IMR-90 (cell line): ENCODE measurements around the gene GJA10. TPM values are rescaled to one million over a fixed set of nuclear protein-coding genes. Genes with fewer than 3 reads are reported as not detected.

Experiments
- ATAC-seq: fragments of 200-7000 bp; cut with Tn5 transposase; 2 replicates; pipeline ENCODE4 v1.9.1; 2020; ENCODE audit warnings: low read depth, mild to moderate bottlenecking, moderate library complexity
- BruUV-seq: library from RNA; stranded (reverse); fragments of 400-500 nt; replicated peaks from 2 replicates; lab custom pipeline; 2021; lab: Mats Ljungman, UMichigan
- CTCF ChIA-PET: fragments of 300-600 bp; formaldehyde crosslinking; extraction: SDS; loops from one replicate; lab custom pipeline; 2021; ENCODE audit warnings: antibody characterized with exemption; lab: Yijun Ruan, JAX
- POLR2A ChIA-PET: fragments of 300-600 bp; sonication (Branson Sonifier 250); formaldehyde crosslinking; loops from one replicate; lab custom pipeline; 2022; ENCODE audit warnings: antibody characterized with exemption; ENCODE audit not compliant: unreplicated experiment; lab: Charles Lee
- DNase-seq: peaks from one replicate; pipeline ENCODE4 v3.0.0; 2013
- H2AFZ ChIP-seq: replicated peaks from 2 replicates; pipeline ENCODE3; 2013; ENCODE audit warnings: low read length, mild to moderate bottlenecking; ENCODE audit not compliant: poor library complexity
- H2AK5ac ChIP-seq: 2 replicates; pipeline ENCODE4 v1.6.1; 2013; ENCODE audit warnings: low read depth, low read length, inconsistent platforms
- H2AK9ac ChIP-seq: replicated peaks from 2 replicates; pipeline ENCODE3; 2013; ENCODE audit warnings: mild to moderate bottlenecking, low read depth, low read length, moderate library complexity; ENCODE audit not compliant: poor library complexity
- H2BK120ac ChIP-seq: 2 replicates; pipeline ENCODE4 v1.6.1; 2013; ENCODE audit warnings: low read depth, low read length, inconsistent platforms
- H2BK15ac ChIP-seq: 3 replicates; pipeline ENCODE4 v1.6.1; 2013; ENCODE audit warnings: low read depth, low read length, inconsistent platforms
- H2BK20ac ChIP-seq: 2 replicates; pipeline ENCODE4 v1.6.1; 2013; ENCODE audit warnings: low read depth, mild to moderate bottlenecking, inconsistent platforms, low read length, moderate library complexity
- H2BK5ac ChIP-seq: 2 replicates; pipeline ENCODE4 v1.6.1; 2013; ENCODE audit warnings: mild to moderate bottlenecking, low read depth, low read length, inconsistent platforms; ENCODE audit not compliant: poor library complexity, severe bottlenecking
- H3K14ac ChIP-seq: replicated peaks from 2 replicates; pipeline ENCODE4 v1.6.1; 2013; ENCODE audit warnings: low read depth, low read length, inconsistent platforms
- H3K18ac ChIP-seq: 2 replicates; pipeline ENCODE4 v1.6.1; 2013; ENCODE audit warnings: low read depth, low read length, control low read depth
- H3K23ac ChIP-seq: 2 replicates; pipeline ENCODE4 v1.6.1; 2013; ENCODE audit warnings: low read depth, low read length, inconsistent platforms
- H3K27ac ChIP-seq: 2 replicates; pipeline ENCODE4 v1.5.1; 2013; ENCODE audit warnings: mild to moderate bottlenecking, control low read depth, low read length; ENCODE audit not compliant: insufficient read depth
- H3K27me3 ChIP-seq: 2 replicates; pipeline ENCODE4 v1.6.1; 2013; ENCODE audit warnings: low read length; ENCODE audit not compliant: control insufficient read depth, insufficient read depth
- H3K36me3 ChIP-seq: 2 replicates; pipeline ENCODE4 v1.6.1; 2013; ENCODE audit warnings: low read length, mixed read lengths; ENCODE audit not compliant: control insufficient read depth, insufficient read depth
- H3K4ac ChIP-seq: 2 replicates; pipeline ENCODE4 v1.6.1; 2013; ENCODE audit warnings: low read depth, low read length, inconsistent platforms
- H3K4me1 ChIP-seq: 2 replicates; pipeline ENCODE4 v1.6.1; 2013; ENCODE audit warnings: low read length, mixed read lengths; ENCODE audit not compliant: control insufficient read depth, insufficient read depth
- H3K4me2 ChIP-seq: 2 replicates; pipeline ENCODE4 v1.6.1; 2013; ENCODE audit warnings: low read depth, mild to moderate bottlenecking, control low read depth, low read length, moderate library complexity
- H3K4me3 ChIP-seq: 2 replicates; pipeline ENCODE4 v1.5.1; 2013; ENCODE audit warnings: low read depth, mild to moderate bottlenecking, control low read depth, low read length, moderate library complexity; ENCODE audit not compliant: insufficient read depth
- H3K56ac ChIP-seq: 2 replicates; pipeline ENCODE4 v1.6.1; 2013; ENCODE audit warnings: low read length, inconsistent platforms; ENCODE audit not compliant: insufficient read depth; ENCODE audit errors: extremely low read depth
- H3K79me1 ChIP-seq, 2 experiments: 2 replicates each; pipeline ENCODE4 v1.6.1; 2013; ENCODE audit warnings: low read length in 2 of 2, inconsistent platforms in 1 of 2, low read depth in 1 of 2
- H3K9ac ChIP-seq: 2 replicates; pipeline ENCODE4 v1.6.1; 2013; ENCODE audit warnings: low read depth, low read length, control low read depth
- H3K9me1 ChIP-seq: 2 replicates; pipeline ENCODE4 v1.6.1; 2013; ENCODE audit warnings: low read length, inconsistent platforms; ENCODE audit not compliant: insufficient read depth
- H3K9me3 ChIP-seq: 2 replicates; pipeline ENCODE4 v1.6.1; 2013; ENCODE audit warnings: low read length; ENCODE audit not compliant: control insufficient read depth, insufficient read depth
- H4K20me1 ChIP-seq: 2 replicates; pipeline ENCODE4 v1.6.1; 2013; ENCODE audit warnings: low read length, inconsistent platforms; ENCODE audit not compliant: insufficient read depth
- H4K5ac ChIP-seq: 2 replicates; pipeline ENCODE4 v1.6.1; 2013; ENCODE audit warnings: mild to moderate bottlenecking, low read depth, low read length, control low read depth
- H4K8ac ChIP-seq, 2 experiments: 2 replicates each; pipeline ENCODE4 v1.6.1; 2013; ENCODE audit warnings: low read depth in 2 of 2, low read length in 2 of 2, control low read depth in 1 of 2, inconsistent platforms in 1 of 2
- H4K91ac ChIP-seq: 2 replicates; pipeline ENCODE4 v1.6.1; 2013; ENCODE audit warnings: low read depth, low read length, inconsistent platforms; ENCODE audit not compliant: insufficient read depth
- CEBPB ChIP-seq: IDR thresholded peaks from 2 replicates; pipeline ENCODE4 v1.6.1; 2012; ENCODE audit warnings: low read depth, low read length, improper control_type of control experiment
- CHD1 ChIP-seq: IDR thresholded peaks from 2 replicates; pipeline ENCODE4 v1.6.1; 2012; ENCODE audit warnings: low read depth, low read length, improper control_type of control experiment
- FOS ChIP-seq: fragments of 150-350 bp; IDR thresholded peaks from 2 replicates; pipeline ENCODE4 v1.6.1; 2016; ENCODE audit warnings: low read depth, low read length
- MAFK ChIP-seq: IDR thresholded peaks from 2 replicates; pipeline ENCODE4 v1.6.1; 2012; ENCODE audit warnings: low read depth, low read length, improper control_type of control experiment
- MAZ ChIP-seq: IDR thresholded peaks from 2 replicates; pipeline ENCODE4 v1.6.1; 2012; ENCODE audit warnings: low read depth, mild to moderate bottlenecking, low read length, improper control_type of control experiment, moderate library complexity, borderline replicate concordance
- NFE2L2 ChIP-seq: fragments of 150-350 bp; IDR thresholded peaks from 2 replicates; pipeline ENCODE4 v1.6.1; 2016; ENCODE audit warnings: low read depth, mild to moderate bottlenecking, low read length
- RCOR1 ChIP-seq: IDR thresholded peaks from 2 replicates; pipeline ENCODE4 v1.6.1; 2012; ENCODE audit warnings: mild to moderate bottlenecking, low read length, improper control_type of control experiment; ENCODE audit not compliant: insufficient replicate concordance
- RFX5 ChIP-seq: IDR thresholded peaks from 2 replicates; pipeline ENCODE4 v1.8.0; 2012; ENCODE audit warnings: low read depth, mild to moderate bottlenecking, low read length, moderate library complexity
- SMC3 ChIP-seq: fragments of 150-350 bp; IDR thresholded peaks from 2 replicates; pipeline ENCODE4 v1.6.1; 2016; ENCODE audit warnings: low read depth, mild to moderate bottlenecking, antibody characterized with exemption, low read length, moderate library complexity
- WGBS, 2 experiments: methylation state at CpG; one replicate each; pipeline versions ENCODE4 v1.1.5 to v1.1.7; 2013; ENCODE audit warnings: missing lambda C conversion rate in 2 of 2; ENCODE audit not compliant: insufficient read length in 1 of 2; ENCODE audit errors: extremely low coverage in 2 of 2; 5-methylcytosine and 5-hydroxymethylcytosine counted together
- dilution Hi-C: fragments of 300-500 bp; cut with HindIII; formaldehyde crosslinking; loops from one replicate; pipeline ENCODE4 v1.14.3; 2018; ENCODE audit warnings: low sequenced_read_pairs; ENCODE audit not compliant: unreplicated experiment
- in situ Hi-C: fragments of 300-500 bp; cut with MboI; formaldehyde crosslinking; loops from 3 replicates; pipeline ENCODE4 v1.14.3; 2019; ENCODE audit warnings: low sequenced_read_pairs, inconsistent platforms, mixed read lengths
- intact Hi-C: fragments of 100-400 bp; cut with micrococcal nuclease; formaldehyde crosslinking; loops from 2 replicates; pipeline ENCODE4 v1.10.0; 2022
- polyA plus RNA-seq, 3 experiments: library from polyadenylated mRNA; depleted of rRNA; stranded (reverse); fragments of >200 nt; gene quantifications; 2 replicates each; pipeline ENCODE4 v1.2.3, GENCODE V29; 2012; ENCODE audit warnings: low replicate concordance in 1 of 3
- total RNA-seq: library from RNA; depleted of rRNA; stranded (reverse); fragments of >200 nt; gene quantifications from 2 replicates; pipeline ENCODE4 v1.2.3, GENCODE V29; 2012
- TF ChIP-seq, protein P1 (sequence below): fragments of 150-350 bp; IDR thresholded peaks from 2 replicates; pipeline ENCODE4 v1.6.1; 2017; ENCODE audit warnings: mild to moderate bottlenecking, antibody characterized with exemption, low read length, low read depth
- TF ChIP-seq, protein P2 (sequence below): conservative IDR thresholded peaks from 2 replicates; pipeline ENCODE4 v1.5.1; 2012; ENCODE audit warnings: mild to moderate bottlenecking, low read depth, low read length, improper control_type of control experiment

Gene GJA10
- total and polyA plus RNA-seq, 2 of the 4 experiments (the other 2 are of a cell fraction): not detected

DNA sequence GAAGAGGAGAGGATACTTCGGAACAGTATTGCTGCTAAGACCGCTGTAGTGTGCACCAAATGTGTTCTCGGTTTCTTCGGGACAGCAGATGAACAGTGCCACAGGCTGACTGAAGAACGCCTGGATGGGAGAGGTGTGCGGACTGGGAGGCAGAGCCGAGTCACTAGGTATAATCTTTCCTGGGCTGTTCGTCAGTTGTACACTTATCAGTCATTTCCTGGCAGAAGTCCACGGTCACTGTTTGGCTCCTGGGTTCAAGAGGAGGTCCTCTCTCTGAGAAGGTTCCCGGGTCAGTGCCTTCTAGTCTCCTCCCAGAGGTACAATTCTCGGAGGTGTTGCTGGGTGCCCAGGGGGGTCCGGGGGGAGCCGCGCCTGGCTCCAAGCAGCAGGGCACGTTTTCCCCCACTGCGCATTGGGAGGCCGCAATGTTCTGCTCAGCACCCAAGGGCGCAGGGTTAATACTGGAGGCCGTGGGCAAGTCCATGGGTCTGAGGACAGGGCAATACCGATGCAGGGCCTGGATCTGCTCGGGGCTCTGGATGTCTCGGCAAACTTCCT, 38.1 kb downstream of the GJA10 start:
- WGBS, 2 experiments: 92% methylated on average over 12 of the region's 22 CpGs; no CpG with 5 or more reads in 1 of the 2 experiments
- DNase-seq (no peak), ATAC-seq (no peak)
- H3K27ac ChIP-seq: no peak overlapping the region
- ChIA-PET POLR2A (no interaction called here), CTCF (no interaction called here)
- intact Hi-C loops: no loop called here
- no peak overlapping the region for H3K56ac ChIP-seq
- H2BK20ac ChIP-seq: no peak overlapping the region
- H4K91ac ChIP-seq: no peak overlapping the region
- H3K9me1 ChIP-seq: no peaks in the 10 kb centered on the region
- H2BK15ac ChIP-seq: no peak overlapping the region
- no peak for TF ChIP-seq MAFK
- TF ChIP-seq CEBPB: no peak
- no peak for TF ChIP-seq RFX5
- no peak for TF ChIP-seq SMC3
- TF ChIP-seq NFE2L2: no peak
- TF ChIP-seq, protein P1, sequence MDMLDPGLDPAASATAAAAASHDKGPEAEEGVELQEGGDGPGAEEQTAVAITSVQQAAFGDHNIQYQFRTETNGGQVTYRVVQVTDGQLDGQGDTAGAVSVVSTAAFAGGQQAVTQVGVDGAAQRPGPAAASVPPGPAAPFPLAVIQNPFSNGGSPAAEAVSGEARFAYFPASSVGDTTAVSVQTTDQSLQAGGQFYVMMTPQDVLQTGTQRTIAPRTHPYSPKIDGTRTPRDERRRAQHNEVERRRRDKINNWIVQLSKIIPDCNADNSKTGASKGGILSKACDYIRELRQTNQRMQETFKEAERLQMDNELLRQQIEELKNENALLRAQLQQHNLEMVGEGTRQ: no peak
- TF ChIP-seq CHD1: no peak
- no peak for TF ChIP-seq RCOR1
- TF ChIP-seq FOS: no peak
- no peak for TF ChIP-seq MAZ
- TF ChIP-seq, protein P2, sequence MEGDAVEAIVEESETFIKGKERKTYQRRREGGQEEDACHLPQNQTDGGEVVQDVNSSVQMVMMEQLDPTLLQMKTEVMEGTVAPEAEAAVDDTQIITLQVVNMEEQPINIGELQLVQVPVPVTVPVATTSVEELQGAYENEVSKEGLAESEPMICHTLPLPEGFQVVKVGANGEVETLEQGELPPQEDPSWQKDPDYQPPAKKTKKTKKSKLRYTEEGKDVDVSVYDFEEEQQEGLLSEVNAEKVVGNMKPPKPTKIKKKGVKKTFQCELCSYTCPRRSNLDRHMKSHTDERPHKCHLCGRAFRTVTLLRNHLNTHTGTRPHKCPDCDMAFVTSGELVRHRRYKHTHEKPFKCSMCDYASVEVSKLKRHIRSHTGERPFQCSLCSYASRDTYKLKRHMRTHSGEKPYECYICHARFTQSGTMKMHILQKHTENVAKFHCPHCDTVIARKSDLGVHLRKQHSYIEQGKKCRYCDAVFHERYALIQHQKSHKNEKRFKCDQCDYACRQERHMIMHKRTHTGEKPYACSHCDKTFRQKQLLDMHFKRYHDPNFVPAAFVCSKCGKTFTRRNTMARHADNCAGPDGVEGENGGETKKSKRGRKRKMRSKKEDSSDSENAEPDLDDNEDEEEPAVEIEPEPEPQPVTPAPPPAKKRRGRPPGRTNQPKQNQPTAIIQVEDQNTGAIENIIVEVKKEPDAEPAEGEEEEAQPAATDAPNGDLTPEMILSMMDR: no peak
- no peak overlapping the region for H3K4me2 ChIP-seq
- no peak overlapping the region for H2AFZ ChIP-seq
- H3K14ac ChIP-seq: no peak overlapping the region
- H2AK9ac ChIP-seq: no peak overlapping the region
- H4K8ac ChIP-seq: no peak overlapping the region
- no peak overlapping the region for H4K5ac ChIP-seq
- H3K79me1 ChIP-seq: no peaks in the 10 kb centered on the region
- H3K27me3 ChIP-seq: no peaks in the 10 kb centered on the region
- H2BK5ac ChIP-seq: no peak overlapping the region
- H3K18ac ChIP-seq: no peak overlapping the region
- dilution Hi-C loops: no loop called here
- H3K4ac ChIP-seq: no peak overlapping the region
- H3K4me1 ChIP-seq: no peaks in the 10 kb centered on the region; the same call in 1 of the 2 replicates
- H3K9me3 ChIP-seq: no peaks in the 10 kb centered on the region
- no peak overlapping the region for H3K4me3 ChIP-seq
- no TSS peak for BruUV-seq
- no peaks in the 10 kb centered on the region for H3K36me3 ChIP-seq
- H4K20me1 ChIP-seq: no peaks in the 10 kb centered on the region
- H2BK120ac ChIP-seq: no peak overlapping the region
- no peak overlapping the region for H3K9ac ChIP-seq
- no peak overlapping the region for H3K23ac ChIP-seq
- in situ Hi-C loops: no loop called here
- H2AK5ac ChIP-seq: no peak overlapping the region
